Measurements from ENCODE around the gene RABEP1.

The RABEP1 gene

GRCh38 chr17:5304636-5305035 is 22.6 kb downstream of the RABEP1 start:
- peaks cover 81% of the 10 kb centered on the region for H3K79me2 ChIP-seq (ENCODE audit: low read length)
- no peak overlapping the region for H2AFZ ChIP-seq (ENCODE audit: low read depth, low read length)
- TF ChIP-seq EZH2phosphoT487 (IDR thresholded peaks at IDR 0.05; ENCODE audit: low read depth): no peak
- no peak for TF ChIP-seq CTCF (IDR thresholded peaks at IDR 0.05; ENCODE audit: low read depth, low read length)
- no peaks in the 10 kb centered on the region for H3K9me3 ChIP-seq (ENCODE audit: insufficient read depth, low read length)
- H3K27ac ChIP-seq (ENCODE audit: low read length): no peak overlapping the region
- H3K36me3 ChIP-seq (replicated peaks; ENCODE audit: low read depth, low read length): peaks cover 7% of the 10 kb centered on the region
- no peaks in the 10 kb centered on the region for H3K27me3 ChIP-seq (ENCODE audit: low read depth, low read length)
- H3K4me2 ChIP-seq (ENCODE audit: low read length): no peak overlapping the region
- H3K9ac ChIP-seq (ENCODE audit: low read length): no peak overlapping the region
- H3K4me1 ChIP-seq (ENCODE audit: low read length): no peaks in the 10 kb centered on the region; the same call in 1 of the 2 replicates
- peaks cover 44% of the 10 kb centered on the region for H4K20me1 ChIP-seq (ENCODE audit: insufficient read depth, low read length)
- no peak overlapping the region for H3K4me3 ChIP-seq (ENCODE audit: low read length)

- Histone ChIP-seq H3K4me1 (ENCODE audit: low read length) (no peaks in the 10 kb centered on the region), H3K9ac (ENCODE audit: low read length) (no peak overlapping the region), H3K27ac (ENCODE audit: low read length) (no peak overlapping the region), H3K36me3 (replicated peaks; ENCODE audit: low read depth, low read length) (peaks cover 11% of the 10 kb centered on the region), H3K4me3 (ENCODE audit: low read length) (no peak overlapping the region), H3K9me3 (ENCODE audit: insufficient read depth, low read length) (no peaks in the 10 kb centered on the region), H3K27me3 (ENCODE audit: low read depth, low read length) (no peaks in the 10 kb centered on the region), H2AFZ (ENCODE audit: low read depth, low read length) (no peak overlapping the region), H4K20me1 (ENCODE audit: insufficient read depth, low read length) (peaks cover 21% of the 10 kb centered on the region), H3K79me2 (ENCODE audit: low read length) (peaks cover 32% of the 10 kb centered on the region), H3K4me2 (ENCODE audit: low read length) (no peak overlapping the region)
- no peak for TF ChIP-seq EZH2phosphoT487 (IDR thresholded peaks at IDR 0.05; ENCODE audit: low read depth)
- TF ChIP-seq CTCF (IDR thresholded peaks at IDR 0.05; ENCODE audit: low read depth, low read length): no peak
Measured at GRCh38 chr17:5309851-5310250, 27.8 kb downstream of the RABEP1 start.

- no peak overlapping the region for H2AFZ ChIP-seq (ENCODE audit: low read depth, low read length)
- H3K27me3 ChIP-seq (ENCODE audit: low read depth, low read length): no peaks in the 10 kb centered on the region
- H4K20me1 ChIP-seq (ENCODE audit: insufficient read depth, low read length): no peaks in the 10 kb centered on the region; the same call in 1 of the 2 replicates
- no peak overlapping the region for H3K4me3 ChIP-seq (ENCODE audit: low read length)
- no peaks in the 10 kb centered on the region for H3K9me3 ChIP-seq (ENCODE audit: insufficient read depth, low read length)
- H3K27ac ChIP-seq (ENCODE audit: low read length): no peak overlapping the region
- TF ChIP-seq EZH2phosphoT487 (IDR thresholded peaks at IDR 0.05; ENCODE audit: low read depth) (no peak), CTCF (IDR thresholded peaks at IDR 0.05; ENCODE audit: low read depth, low read length) (no peak)
- peaks cover 17% of the 10 kb centered on the region for H3K79me2 ChIP-seq (ENCODE audit: low read length)
- no peaks in the 10 kb centered on the region for H3K36me3 ChIP-seq (replicated peaks; ENCODE audit: low read depth, low read length)
- no peak overlapping the region for H3K4me2 ChIP-seq (ENCODE audit: low read length)
- H3K9ac ChIP-seq (ENCODE audit: low read length): no peak overlapping the region
- 0 out of 2 replicates have a peak, but pooled peaks cover 4% of the 10 kb centered on the region for H3K4me1 ChIP-seq (ENCODE audit: low read length)
Measured at GRCh38 chr17:5325851-5326250, 43.8 kb downstream of the RABEP1 start.

GRCh38 chr17:5329784-5330557 is 47.9 kb downstream of the RABEP1 start:
- Histone ChIP-seq H2AFZ (ENCODE audit: low read depth, low read length) (no peak overlapping the region), H3K27ac (ENCODE audit: low read length) (no peak overlapping the region), H3K36me3 (replicated peaks; ENCODE audit: low read depth, low read length) (peaks cover 3% of the 10 kb centered on the region), H3K4me1 (ENCODE audit: low read length) (0 out of 2 replicates have a peak, but pooled peaks cover 4% of the 10 kb centered on the region), H3K4me3 (ENCODE audit: low read length) (no peak overlapping the region), H3K9ac (ENCODE audit: low read length) (no peak overlapping the region), H4K20me1 (ENCODE audit: insufficient read depth, low read length) (no peaks in the 10 kb centered on the region; the same call in 1 of the 2 replicates), H3K79me2 (ENCODE audit: low read length) (peaks cover 17% of the 10 kb centered on the region), H3K4me2 (ENCODE audit: low read length) (no peak overlapping the region), H3K27me3 (ENCODE audit: low read depth, low read length) (no peaks in the 10 kb centered on the region), H3K9me3 (ENCODE audit: insufficient read depth, low read length) (no peaks in the 10 kb centered on the region)
- TF ChIP-seq CTCF (IDR thresholded peaks at IDR 0.05; ENCODE audit: low read depth, low read length) (no peak), EZH2phosphoT487 (IDR thresholded peaks at IDR 0.05; ENCODE audit: low read depth) (no peak)

Measured in OCI-LY3 (cell line).